GM18498 (cell line): ENCODE data around the gene TMUB2.
"Not testable (repeated sequence)": the region's sequence is repeated elsewhere in the genome, so short reads cannot be mapped to it uniquely, and the experiment has no call there.

Source experiments
- ATAC-seq: cut with Tn5 transposase; IDR thresholded peaks from one replicate; pipeline ENCODE4 v1.9.1; 2021; ENCODE audit warnings: mild to moderate bottlenecking, moderate library complexity; ENCODE audit not compliant: unreplicated experiment

Gene TMUB2

GRCh38 chr17:44186307-44187130 lies at the start of gene TMUB2:
Gene TMUB2 (plus strand): TSS chr17:44186972. CDS start chr17:44187709, 737 bp downstream.
- peak; percentile 90 for ATAC-seq

- no peak for ATAC-seq
These were observed 48.7 kb upstream of the TMUB2 start for GRCh38 chr17:44137891-44138709.

- not testable (repeated sequence) for ATAC-seq
These were observed 42.9 kb upstream of the TMUB2 start for GRCh38 chr17:44143921-44144320.

GRCh38 chr17:44144966-44145739 lies 41.6 kb upstream of the TMUB2 start:
- no peak for ATAC-seq

- ATAC-seq = no peak
These were observed 40.1 kb upstream of the TMUB2 start for GRCh38 chr17:44146375-44147346.

DNA sequence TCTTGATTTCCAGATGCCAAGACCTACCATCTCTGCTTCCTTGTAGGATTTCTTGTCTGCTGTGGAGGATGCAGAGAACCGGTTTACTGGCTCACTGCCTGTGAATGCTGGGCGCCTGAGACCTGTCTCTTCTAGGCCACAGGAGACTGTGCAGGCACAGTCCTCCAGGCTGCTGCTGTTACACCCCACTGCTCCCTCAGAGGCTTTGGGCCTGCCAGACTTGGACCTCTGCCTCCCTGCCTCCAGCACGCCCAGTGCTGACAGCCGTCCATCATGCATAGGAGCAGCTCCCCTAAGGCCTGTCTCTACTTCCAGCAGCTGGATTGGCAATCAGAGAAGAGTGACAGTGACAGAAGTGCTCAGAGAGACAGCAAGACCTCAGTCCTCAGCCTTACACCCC lies 39.0 kb upstream of the TMUB2 start:
- no peak for ATAC-seq

DNA sequence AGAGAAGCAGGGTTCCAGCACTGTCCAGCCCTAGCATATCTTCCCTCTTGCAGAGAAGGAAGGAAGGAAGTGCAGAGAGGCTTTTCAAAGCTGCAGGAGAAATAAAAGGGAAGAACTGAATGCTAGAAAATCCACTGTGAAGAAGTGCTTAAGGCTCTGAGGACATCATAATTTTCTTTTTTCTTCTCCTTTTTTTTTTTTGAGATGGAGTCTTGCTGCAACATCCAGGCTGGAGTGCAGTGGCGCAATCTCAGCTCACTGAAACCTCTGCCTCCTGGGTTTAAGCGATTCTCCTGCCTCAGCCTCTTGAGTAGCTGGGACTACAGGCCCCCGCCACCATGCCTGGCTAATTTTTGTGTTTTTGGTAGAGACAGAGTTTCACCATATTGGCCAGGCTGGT lies 37.7 kb upstream of the TMUB2 start:
- ATAC-seq = not testable (repeated sequence)

GRCh38 chr17:44149750-44150329 lies 36.9 kb upstream of the TMUB2 start:
- no peak for ATAC-seq

DNA sequence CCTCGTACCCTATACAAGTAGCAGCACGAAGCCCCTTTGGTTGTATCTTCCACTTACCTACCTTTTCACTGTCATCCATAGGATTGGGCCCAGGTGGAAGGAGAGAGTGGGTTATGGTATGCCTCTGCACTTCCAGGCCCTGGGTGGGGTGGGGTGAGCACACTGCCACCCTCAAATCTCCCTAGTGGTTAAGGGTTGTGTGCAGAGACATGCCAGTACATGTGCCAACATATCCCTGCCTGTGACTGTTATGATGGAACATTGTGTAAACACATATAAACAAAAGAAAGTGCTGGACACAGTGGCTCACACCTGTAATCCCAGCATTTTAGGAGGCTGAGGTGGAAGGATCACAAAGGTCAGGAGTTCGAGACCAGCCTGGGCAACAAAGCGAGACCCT lies 33.9 kb upstream of the TMUB2 start:
- ATAC-seq = no peak

DNA sequence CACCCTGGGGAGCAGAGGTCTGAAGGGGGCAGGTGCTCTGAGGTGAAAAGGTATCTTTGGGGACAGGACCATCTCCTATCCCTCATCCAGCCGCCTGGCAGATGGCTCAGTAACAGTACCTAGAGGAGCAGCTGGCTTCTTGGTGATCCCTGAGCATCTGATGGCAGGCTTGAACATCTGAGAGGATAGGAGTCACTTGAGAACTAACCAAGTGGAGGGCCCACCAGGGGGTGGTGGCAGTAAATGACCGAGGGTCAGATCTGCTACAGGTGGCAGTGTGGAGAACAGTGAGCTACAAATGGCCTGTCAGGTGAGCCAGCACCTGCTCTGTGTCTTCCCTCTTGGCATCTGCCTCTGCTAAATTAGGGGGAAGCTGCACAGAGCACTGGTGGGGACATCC lies 31.3 kb upstream of the TMUB2 start:
- ATAC-seq = no peak

DNA sequence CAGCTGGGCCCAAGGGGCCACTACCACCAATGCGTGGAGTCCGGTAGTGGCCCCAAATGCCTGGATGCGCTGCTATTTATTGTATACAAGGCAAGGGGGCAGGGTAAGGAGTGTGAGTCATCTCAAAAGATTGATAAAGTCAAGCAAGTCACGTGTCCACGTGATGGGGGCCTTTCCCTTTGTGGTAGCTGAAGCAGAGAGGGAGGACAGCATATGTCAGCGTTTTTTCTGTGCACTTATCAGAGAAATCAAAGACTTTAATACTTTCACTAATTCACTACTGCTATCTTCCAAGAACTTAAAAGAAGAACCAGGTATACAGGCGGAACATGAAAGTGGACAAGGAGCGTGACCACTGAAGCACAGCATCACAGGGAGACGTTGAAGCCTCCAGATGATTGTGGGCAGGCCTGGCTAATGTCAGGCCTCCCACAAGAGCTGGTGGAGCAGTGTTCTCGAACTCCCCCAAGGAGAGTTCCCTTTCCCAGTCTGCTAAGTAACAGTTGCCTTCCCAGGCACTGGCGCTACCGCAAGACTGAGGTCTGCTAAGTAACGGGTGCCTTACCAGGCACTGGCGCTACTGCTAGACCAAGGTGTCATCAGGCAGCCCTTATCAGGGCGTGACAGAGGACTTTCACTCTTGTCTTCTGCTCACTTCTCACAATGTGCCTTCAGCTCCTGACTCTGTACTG lies 27.1 kb upstream of the TMUB2 start:
- ATAC-seq = no peak

DNA sequence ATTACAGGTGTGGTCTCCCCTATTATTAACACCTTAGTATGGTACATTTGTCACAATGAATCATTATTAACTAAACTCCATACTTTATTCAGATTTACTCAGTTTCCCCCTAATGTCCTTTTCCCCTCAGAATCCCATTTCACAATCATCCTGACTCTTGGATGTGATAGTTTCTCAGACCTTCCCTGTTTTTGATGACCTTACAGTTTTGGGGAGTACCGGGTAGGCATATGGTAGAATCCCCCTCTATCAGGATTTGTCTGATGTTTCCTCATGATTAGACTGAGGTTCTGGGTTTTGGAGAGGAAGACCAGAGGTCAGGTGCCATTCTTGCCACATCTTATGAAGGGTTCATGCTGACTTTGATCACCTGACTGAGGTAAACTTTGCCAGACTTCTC lies 22.3 kb upstream of the TMUB2 start:
- ATAC-seq = no peak

DNA sequence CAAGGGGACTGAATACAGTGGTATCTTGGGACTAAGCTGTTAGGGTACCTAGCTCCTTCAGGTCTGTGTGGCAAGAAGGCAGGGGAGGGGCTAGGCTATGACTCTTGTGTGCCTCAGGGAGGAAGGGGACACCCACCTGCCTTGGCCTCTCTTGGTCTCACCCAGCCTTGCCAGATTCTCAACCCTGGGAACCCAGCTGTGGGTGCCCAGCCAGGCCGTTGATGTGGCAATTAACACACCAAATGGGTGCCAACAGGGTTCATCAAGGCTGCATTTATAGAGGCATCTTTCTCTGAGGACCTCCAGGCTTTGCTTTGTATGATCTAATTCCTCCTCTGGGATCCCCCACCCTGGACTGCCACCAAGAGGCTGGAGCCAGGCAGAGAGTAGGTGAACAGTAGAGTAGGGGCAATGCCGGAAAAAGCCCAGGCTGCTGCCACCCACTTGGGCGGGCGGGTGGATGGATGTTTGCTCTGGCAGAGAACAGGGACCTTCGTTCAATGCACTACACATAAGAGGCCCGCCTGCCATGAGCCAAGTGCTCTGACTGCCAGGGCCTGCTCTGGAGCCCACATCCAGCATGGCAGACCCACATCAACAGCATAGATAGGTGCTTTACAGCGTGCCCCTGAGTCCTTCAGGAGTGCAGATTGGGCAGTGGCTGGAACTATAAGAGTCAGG lies 19.5 kb upstream of the TMUB2 start:
- ATAC-seq = no peak

GRCh38 chr17:44170135-44170498 lies 16.7 kb upstream of the TMUB2 start:
- no peak for ATAC-seq

GRCh38 chr17:44170499-44171201 lies 16.1 kb upstream of the TMUB2 start, which contains the start of gene ASB16:
Gene ASB16 (plus strand): TSS chr17:44170704. CDS start chr17:44170790, 86 bp downstream.
- no peak for ATAC-seq

DNA sequence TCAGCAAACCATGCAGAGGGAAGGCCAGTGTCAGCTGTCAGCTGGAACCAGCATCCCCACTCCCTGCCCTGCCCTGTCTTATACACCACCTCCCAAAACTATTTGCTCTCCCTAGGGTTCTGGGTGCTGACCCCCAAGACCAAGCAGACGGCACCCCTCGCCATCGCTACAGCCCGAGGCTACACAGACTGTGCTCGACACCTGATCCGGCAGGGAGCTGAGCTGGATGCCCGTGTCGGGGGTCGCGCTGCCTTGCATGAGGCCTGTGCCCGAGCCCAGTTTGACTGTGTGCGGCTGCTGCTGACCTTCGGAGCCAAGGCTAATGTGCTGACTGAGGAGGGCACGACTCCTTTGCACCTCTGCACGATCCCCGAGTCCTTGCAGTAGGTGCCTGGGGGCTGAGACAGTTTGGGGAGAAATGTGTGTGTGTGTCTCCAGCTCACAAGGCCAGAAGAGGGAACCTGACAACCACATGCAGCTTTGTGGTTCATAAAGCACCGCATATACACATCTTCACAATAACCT lies 14.8 kb upstream of the TMUB2 start:
- ATAC-seq = no peak

GRCh38 chr17:44174427-44174826 lies 12.3 kb upstream of the TMUB2 start:
- ATAC-seq = no peak

GRCh38 chr17:44176257-44176656 lies 10.5 kb upstream of the TMUB2 start:
- ATAC-seq = no peak
